Measurements from ENCODE around the gene TPRA1.
"Not testable (repeated sequence)": the region's sequence is repeated elsewhere in the genome, so short reads cannot be mapped to it uniquely, and the experiment has no call there.

Gene TPRA1

DNA sequence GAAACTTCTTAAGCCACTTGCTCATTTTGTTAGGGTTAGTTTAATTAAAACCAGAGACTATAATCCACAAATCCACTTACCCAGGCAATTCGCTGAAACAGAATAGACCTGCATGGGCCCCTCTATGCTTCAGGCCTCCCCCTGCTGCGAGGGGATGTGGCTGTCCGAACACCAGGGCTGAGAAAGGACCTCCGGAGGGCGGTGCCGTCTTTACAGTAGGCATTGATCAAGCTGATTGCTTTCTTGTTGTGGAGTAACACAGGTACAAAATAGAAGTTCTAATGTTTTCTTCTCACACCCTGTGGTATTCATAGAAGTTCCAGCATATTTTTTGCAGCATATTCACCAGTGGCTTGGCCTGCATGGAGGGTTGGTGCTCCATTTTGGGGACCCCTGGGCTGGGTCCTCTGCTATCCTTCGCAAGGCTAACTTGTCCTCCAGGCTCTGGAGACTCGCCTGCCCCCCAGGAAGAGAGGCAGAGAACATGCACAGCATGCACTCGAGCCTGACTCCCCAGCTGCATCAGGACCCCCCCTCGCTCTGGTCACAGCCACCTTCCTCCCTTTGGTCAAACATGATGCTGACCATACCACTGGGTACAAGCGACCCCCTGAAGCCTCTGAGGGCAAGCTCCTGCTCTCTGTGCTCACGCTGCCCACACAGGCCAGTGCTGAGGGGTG, 55.3 kb downstream of the TPRA1 start:
- no peak for DNase-seq

DNA sequence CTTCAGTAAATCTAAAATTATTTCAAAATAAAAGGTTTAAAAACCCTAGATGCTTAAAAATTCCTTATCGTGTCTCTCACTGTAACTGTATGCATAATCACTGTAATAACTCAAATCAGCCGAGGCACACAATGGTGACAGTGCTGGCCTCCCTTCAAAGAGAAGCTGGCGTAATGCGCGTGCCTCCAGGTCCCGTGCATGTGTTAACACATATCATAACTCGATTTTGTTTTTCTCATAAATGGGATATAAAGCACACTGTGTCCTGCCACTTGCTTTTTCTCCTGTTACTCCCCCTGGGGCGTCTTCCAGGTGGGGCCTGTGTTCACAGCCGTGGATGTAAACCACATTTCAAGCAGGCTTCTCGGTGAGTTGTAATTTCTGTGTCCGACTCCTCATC, 56.0 kb downstream of the TPRA1 start:
- no peak for DNase-seq

GRCh38 chr3:127534161-127534451, 56.4 kb downstream of the TPRA1 start:
- no peak for DNase-seq

- no peak for DNase-seq
Measured at GRCh38 chr3:127532561-127533203, 57.9 kb downstream of the TPRA1 start.

- DNase-seq: no peak
Measured at GRCh38 chr3:127531821-127532220, 58.7 kb downstream of the TPRA1 start.

GRCh38 chr3:127530863-127531262, 59.7 kb downstream of the TPRA1 start:
- DNase-seq: not testable (repeated sequence)

- no peak for DNase-seq
Measured at GRCh38 chr3:127529346-127530188, 61.0 kb downstream of the TPRA1 start.

DNA sequence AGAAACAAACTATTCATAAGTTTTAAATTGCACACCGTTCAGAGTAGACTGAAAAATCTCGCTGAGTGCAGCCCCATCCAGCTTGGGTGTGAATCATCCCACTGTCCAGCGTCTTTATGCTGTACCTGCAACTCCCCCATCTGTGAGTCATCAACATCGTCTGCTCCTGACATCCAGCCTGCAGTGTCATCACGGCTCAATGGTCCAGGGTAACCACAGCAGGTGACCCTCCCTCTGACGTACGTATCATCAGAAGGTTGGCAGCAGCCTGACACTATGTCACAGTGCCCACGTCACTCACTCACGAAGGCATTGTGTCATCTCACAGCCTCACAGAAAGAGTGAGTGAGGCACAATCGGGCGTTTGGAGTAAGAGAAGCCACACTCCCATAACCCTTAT, 65.2 kb downstream of the TPRA1 start:
- DNase-seq: no peak

DNA sequence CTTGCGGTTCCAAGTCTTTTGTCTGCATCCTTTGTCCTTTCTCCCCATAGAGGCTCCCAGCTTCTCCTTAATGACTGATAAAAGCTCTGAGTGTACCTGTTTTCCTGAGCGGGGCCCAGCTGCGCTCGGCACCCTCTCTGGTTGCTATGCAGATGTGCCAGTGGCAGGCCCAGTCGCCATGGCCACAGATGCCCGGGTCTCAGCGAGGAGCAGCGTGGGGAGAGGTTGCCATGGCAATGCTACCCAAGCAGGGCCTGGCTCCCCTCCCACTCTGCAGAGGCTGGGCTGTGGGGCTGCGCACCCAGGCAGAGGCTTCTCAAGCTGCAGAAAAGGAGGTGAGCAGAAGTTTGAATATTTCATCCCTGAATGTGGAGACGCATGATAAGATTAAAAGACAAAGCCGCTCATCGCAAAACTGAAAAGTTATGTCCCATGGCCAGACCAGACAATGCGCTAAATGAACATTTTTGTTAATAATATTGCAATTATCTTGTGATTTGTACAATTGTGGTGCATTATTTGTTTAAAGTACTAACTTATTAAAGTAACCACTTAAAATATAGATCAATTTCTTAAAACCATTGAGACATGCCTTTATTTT, 66.1 kb downstream of the TPRA1 start:
- no peak for DNase-seq
